ENCODE results near the gene CBLN4.

GRCh38 chr20:56001890-56002289 lies 3.4 kb downstream of the CBLN4 start:
- no peak for TF ChIP-seq POLR2A (IDR thresholded peaks at IDR 0.05)
- TF ChIP-seq CTCF (IDR thresholded peaks at IDR 0.05), result no peak

All from lower leg skin (tissue), 3 donors.